Measurements from ENCODE around the gene YAF2.

DNA sequence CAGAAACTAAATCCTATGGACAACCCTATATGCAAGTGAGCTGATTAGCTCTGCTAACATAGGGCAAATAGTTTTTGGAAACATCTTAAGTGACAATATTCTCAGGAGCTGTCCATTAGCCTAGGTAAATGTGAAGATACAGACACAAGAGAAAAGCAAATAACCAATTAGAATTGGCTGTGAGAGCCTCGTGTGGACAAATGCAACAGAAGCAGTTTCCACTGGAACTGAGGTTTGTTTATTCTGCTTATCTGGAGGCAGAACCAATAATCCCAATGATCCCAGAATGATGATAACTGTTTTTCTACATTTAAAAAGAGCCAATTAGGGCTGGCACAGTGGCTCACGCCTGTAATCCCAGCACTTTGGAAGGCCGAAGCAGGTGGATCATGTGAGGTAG lies 43.2 kb upstream of the YAF2 start:
- TF ChIP-seq, protein P1, sequence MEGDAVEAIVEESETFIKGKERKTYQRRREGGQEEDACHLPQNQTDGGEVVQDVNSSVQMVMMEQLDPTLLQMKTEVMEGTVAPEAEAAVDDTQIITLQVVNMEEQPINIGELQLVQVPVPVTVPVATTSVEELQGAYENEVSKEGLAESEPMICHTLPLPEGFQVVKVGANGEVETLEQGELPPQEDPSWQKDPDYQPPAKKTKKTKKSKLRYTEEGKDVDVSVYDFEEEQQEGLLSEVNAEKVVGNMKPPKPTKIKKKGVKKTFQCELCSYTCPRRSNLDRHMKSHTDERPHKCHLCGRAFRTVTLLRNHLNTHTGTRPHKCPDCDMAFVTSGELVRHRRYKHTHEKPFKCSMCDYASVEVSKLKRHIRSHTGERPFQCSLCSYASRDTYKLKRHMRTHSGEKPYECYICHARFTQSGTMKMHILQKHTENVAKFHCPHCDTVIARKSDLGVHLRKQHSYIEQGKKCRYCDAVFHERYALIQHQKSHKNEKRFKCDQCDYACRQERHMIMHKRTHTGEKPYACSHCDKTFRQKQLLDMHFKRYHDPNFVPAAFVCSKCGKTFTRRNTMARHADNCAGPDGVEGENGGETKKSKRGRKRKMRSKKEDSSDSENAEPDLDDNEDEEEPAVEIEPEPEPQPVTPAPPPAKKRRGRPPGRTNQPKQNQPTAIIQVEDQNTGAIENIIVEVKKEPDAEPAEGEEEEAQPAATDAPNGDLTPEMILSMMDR (IDR thresholded peaks at IDR 0.05), result no peak
- TF ChIP-seq ZFX (IDR thresholded peaks at IDR 0.05; ENCODE audit: borderline replicate concordance), result no peak
